Measurements from ENCODE around the gene ITGA5.

GRCh38 chr12:54426690-54427089, 7.6 kb upstream of the ITGA5 start:
- TF ChIP-seq CTCF (IDR thresholded peaks at IDR 0.05), result no peak
- TF ChIP-seq POLR2A (IDR thresholded peaks at IDR 0.05), result no peak
